Stimulated activated naive CD4-positive, alpha-beta T cell treated with Interleukin-2 at 50 U/mL for 16 hours (primary cell): Measurements from ENCODE around the gene VGLL3.
"Not testable (repeated sequence)": the region's sequence is repeated elsewhere in the genome, so short reads cannot be mapped to it uniquely, and the experiment has no call there.

Experiments used
- DNase-seq: peaks from one replicate; lab custom pipeline; 2025; lab: John Stamatoyannopoulos, UW

VGLL3 gene, protein sequence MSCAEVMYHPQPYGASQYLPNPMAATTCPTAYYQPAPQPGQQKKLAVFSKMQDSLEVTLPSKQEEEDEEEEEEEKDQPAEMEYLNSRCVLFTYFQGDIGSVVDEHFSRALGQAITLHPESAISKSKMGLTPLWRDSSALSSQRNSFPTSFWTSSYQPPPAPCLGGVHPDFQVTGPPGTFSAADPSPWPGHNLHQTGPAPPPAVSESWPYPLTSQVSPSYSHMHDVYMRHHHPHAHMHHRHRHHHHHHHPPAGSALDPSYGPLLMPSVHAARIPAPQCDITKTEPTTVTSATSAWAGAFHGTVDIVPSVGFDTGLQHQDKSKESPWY

DNA sequence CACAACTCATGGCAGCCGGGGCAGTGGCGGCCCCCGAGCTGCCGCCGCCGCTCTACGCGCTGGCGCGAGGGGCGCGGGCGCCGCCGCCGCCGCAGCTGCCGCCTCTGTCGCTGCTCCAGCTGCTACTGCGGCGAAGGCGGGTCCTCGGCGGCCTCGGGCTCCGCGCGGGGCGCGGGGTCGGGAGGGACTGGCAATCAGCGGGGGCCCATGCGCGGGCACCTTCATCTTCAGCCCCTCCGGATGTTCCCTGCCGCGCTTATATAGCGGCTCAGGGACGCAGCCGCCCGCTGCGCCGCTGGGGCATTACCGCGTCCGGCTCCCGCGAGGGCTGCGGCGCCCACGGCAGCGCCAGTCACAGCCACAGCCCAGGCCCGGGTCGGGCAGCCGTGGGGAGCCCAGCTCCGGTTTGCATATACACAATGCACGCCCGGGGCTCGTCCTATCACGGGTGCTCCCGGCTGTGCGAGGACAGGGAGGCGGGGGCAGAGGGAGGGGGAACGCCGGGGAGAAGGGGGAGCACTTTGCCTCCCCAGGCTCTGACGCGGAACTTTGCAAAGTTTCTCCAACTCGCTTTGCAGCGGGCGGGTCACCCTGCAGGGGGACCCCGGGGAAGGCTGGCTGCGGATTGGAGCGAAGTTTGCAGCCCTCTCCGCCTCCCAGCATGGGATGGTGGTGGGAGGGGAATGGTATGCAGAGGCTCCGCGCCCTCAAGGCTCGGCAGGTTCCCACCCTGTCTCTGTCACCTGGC lies at the start of gene VGLL3:
Gene VGLL3 (minus strand): TSS at position 416 of the 748 bp plus-strand sequence. CDS start 406 bp downstream, at position 10.
- DNase-seq: no peak

DNA sequence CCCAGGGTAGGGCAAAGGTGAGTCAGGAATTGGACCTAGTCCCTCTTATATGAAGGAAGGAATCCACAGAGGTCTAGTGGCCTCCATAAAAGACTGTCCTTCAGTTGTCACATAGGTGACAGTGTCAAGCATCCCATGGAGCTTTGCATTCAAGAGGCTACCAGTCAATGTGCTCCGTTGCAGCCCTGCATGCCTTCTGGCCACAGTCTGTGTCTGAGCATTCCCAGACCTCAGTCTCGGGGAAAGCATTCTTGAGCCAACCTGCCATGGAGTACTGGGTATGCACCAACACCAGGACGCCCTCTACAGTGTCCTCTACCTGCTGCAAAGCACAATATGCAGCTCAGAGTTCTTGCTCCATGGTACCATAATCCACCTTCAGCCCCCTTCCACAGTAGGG lies 46.7 kb upstream of the VGLL3 start:
- no peak for DNase-seq

DNA sequence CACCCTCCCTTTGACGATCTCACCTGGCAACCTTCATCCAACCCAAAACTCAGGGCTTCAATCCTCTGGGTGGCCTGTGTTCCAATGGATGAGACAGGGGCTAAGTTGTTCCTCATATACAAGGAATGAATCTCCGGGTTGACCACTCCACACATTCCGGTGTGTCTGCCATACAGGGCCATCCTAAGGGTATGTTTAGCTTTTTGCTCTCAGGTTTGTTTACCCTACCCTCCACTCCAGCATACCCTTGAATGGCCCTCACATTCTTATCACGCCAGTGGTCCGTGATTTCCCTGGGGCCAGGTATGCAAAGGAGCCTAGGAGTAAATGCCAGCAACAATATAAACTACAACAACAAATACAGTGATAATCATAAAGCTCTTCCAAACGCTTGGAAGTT lies 45.7 kb upstream of the VGLL3 start:
- no peak for DNase-seq

DNA sequence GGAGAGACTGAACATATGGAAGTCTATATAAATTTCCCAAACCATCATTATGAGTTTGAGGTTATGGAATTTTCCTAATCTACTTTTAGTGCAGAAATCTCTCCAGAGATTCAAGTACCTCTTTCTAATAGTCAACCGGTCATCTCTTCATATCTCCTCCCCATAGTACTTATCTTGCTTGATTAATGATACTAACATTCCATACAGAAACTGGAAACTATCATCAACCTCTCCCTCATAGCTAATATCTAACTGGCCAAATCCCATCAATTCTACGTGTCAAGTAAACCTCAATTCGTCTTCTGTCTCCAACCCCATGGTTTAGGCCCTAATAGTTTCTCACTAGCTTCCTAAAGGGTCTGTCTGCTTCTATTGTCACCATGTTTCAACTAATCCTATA lies 44.4 kb upstream of the VGLL3 start:
- DNase-seq: no peak

DNA sequence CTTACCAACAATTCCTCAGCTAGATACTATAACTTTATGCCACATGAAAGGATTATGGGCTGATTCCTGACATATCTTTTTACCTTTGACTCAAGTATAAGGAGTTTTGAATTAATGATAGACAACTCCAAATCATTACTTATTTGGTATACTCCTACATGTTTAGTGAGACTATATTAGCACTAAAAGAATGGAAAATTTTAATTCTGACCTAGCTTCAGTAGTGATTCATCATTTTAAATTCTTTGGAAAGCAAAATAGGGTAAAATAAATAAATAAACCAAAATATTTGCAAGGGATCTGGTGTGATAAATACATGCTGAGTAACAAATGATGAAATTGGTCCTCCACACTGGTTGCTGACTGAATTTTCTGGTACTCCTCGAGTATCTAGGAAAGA lies 42.3 kb upstream of the VGLL3 start:
- no peak for DNase-seq

DNA sequence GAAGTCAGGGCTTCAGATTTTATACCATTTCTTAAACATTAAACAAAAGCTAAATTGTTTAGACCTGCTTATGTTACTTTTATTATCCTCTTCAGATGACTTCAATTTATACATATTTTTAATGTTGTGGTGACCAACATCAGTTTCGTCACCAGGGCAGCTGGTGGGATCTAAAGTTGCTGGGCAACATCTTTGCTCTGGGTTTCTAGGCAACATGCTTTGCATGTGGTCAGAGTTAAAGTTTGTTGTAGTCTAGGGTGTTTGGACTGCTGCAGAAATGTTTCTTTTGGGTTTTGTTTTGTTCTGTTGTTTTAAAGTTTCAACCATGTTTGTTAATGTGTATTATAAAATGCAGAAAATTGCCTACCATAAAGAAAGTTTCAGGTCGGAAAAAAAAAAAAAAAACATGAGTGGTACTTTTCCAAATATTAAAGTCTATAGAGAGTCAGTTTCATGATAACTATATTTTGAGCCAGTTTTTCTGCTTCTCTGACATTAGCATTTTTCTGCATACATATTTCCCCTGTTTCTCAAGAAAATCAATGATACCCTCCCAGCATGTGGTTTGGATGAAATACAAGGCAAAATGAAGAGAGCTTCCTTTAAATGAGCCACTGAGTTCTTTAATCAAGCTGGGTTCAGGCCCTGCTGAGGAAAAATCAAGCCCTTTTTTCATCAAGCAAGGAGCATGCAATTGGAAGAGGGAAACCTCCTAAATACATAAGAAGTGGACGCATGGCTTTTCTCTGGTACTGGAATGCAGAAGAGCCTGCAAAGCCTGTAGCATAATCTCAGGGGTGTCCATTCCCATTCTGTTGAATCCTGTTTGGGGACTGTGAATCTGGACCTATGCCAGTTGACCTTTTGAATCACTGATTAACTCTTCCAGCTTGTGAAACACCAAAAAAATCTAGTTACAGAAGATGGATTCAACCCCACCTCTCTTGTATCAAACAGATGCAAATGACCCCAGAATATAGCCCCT lies 35.0 kb upstream of the VGLL3 start:
- no peak for DNase-seq

DNA sequence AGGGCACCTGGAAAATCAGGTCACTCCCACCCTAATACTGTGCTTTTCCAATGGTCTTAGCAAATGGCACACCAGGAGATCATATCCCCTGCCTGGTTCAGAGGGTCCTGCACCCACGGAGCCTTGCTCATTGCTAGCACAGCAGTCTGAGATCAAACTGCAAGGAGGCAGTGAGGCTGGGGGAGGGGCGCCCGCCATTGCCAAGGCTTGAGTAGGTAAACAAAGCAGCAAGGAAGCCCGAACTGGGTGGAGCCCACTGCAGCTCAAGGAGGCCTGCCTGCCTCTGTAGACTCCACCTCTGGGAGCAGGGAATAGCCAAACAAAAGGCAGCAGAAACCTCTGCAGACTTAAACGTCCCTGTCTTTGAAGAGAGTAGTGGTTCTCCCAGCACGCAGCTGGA lies 26.4 kb upstream of the VGLL3 start:
- DNase-seq: not testable (repeated sequence)

DNA sequence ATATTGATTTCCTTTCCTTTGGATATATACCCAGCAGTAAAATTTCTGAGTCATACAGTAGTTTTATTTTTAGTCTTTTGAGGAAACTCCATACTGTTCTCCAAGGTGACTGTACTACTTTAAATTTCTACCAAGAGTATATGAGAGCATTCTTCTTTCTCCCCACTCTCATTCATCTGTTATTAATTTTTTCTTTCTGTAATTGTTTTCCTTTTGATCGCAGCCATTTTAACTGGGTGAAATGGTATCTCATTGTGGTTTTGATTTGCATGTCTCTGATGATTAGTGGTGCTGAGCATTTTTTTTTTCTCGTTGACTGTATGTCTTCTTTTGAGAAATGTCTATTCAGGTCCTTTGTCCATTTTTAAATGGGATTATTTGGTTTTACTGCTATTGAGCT lies 18.3 kb upstream of the VGLL3 start:
- no peak for DNase-seq

DNA sequence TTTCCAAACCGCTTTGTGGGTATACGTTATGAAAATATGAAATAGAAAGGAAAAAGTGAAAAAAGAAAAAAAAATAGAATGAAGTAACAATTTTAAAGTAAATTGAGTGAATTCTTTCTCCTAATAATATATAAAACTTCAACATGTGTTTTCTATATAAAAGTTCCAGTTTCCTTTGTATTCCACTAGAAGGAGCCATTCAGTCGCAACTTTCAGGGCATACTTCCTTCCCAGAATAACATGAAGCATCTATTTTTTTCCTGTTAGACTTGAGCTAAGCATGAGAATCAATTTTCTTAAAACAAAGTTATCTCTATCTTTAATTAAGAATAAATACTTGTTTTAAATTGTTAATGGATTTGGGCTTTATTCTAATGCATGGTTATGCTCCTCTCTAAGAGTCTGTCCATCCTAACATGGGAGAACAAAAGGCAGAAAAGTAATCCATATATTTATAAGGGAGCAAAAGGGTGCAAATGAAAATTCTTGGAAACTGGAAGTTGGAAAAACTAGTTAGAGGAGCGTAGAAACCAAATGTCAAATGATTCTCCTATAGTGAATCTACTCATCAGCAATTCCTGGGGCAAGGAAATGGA lies 16.0 kb upstream of the VGLL3 start:
- no peak for DNase-seq

DNA sequence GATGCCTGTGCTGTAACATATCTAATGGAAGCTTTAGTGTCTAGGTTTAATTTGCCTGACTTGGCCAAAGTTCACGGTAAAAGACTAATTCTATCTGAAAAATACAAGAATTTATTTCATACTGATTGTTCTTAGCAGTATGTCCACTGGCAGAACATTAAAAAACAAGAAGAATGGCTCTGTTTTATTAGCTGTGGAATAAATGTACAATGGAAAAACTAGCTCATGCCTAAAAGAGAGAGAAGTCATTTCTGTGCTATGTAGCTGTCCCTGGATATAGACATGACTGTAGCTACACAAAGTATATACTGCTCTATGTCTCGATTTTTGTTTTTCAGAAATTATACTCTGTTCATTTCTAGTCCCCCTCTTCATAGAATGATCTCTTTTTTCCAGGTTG lies 13.9 kb upstream of the VGLL3 start:
- no peak for DNase-seq

DNA sequence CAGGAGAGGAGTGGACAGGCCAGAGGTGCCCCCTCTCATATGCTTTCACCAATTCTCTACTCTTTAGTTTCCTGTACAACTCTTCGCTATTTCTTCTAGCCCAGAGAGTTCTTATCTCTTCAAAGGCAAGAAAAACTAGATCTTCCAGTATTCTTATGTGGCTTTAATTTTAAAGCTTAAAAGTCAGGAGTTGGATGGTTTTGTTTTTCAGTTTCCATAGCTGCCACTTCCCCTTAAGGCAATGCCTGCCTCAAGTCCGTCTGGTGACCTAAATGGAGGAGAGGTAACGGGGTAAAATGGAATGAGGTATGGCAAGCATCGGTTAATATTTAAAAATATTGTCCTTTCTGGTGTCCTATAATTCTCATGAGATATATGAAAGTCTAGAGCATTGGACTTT lies 11.4 kb upstream of the VGLL3 start:
- no peak for DNase-seq

DNA sequence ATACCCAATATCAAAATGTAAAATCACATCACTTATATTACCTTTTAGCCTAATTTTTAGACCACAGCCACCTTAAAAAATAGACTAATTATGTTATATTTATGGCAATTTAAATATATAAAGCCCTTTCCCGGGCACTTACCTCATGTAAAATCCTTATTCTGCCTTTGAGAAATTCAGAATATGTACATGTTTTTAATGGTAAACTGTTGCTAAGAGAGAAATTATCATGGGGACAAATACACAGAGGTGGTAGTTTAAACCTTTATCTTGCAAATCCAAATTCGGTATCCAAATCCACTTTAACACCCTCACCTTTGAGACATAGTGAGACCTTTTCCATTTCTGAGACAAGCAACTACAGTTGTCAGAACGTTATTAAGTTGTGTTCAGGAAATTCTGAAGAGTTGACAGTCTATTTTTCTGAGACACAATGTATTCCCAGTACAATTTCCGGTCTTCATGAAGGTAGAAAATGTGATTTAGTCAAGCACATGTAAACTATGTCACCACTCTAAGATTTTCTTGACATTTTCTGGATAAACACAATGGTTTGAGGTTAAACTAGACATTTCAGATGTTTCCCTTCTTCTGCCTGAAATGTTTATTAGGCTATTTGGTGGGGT lies 10.6 kb upstream of the VGLL3 start:
- DNase-seq: no peak

DNA sequence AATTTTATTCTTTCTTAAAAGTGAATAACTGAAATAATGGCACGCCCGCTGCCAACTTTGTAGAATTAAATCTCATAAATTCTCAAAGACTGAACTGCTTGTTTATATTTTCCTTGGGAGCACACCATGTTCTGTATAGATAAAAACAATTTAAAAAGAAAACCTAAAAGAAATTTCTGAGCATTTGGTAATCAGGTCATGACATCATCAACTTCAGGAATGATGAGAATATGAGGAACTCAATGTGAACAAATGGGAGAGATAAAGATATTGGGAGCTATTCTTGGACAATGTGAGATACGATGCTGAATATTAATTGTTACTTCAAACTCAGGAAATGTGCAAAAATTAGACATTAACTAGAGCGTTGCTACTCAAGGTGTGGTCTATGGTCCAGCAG lies 10.0 kb upstream of the VGLL3 start:
- DNase-seq: no peak

DNA sequence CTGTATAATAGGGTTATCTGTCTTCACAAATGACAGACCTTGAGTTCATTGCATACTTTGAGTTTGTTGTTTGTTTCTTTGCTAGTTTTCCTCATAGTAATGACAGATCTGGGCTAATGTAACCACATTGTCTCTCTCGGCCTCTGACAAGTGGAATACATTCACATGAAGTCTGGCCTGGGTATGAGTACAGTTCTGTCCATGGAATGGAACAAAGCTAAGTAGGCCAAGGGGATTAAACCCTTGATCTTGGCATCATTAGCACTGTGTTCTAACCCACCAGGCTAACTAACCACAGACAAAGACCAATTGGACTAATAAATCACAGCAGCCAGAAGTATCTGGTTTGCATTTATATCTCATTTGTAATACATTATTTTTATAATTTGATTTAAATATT lies 7.6 kb upstream of the VGLL3 start:
- DNase-seq: no peak

DNA sequence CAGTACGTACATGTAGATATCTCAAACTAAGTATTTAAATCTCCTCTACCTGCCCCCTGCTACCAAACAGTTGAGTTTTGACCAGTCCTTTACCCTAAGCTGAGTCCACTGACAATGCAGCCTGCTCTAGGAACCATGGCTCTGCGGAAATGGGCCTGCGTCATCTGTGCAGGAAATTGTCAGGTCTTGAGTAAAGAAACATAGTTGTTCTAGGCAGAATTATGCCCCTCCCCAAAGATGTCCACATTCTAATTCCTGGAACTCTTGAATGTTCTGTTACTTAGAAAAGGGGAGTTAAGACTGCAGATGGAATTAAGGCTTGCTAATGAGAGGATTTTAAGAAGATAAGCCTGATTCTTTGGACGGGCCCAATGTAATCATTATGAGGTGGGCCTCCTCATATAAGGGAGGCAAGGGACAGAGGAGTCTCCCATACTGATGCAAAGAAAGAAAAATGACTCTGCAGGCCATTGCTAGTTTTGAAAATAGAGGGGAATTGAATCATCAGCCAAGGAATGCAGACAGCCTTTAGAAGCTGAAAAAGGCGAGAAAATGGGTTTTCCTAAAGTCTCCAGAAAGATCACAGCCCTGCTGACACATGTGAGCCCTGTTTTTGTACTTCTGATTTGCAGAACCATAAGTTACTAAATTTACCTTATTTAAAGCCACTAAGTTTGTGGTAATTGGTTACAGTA lies 5.5 kb upstream of the VGLL3 start:
- no peak for DNase-seq

DNA sequence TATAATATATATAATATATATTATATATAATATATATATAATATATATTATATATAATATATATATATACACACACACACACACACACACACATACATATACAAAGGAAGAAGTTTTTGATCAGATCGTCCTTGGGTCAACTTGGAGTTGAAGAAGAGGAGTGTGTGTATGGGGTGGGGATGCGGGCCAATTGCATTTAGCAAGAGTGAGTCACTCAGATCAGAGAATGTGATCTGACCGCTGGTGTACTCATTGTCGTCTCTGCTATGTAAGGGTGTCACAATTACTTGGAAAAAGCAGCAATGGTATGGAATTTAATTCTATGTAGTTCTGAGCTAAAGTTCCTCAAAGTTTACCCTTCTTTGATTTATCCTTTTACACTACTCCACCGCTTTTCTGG lies 4.6 kb upstream of the VGLL3 start:
- no peak for DNase-seq

DNA sequence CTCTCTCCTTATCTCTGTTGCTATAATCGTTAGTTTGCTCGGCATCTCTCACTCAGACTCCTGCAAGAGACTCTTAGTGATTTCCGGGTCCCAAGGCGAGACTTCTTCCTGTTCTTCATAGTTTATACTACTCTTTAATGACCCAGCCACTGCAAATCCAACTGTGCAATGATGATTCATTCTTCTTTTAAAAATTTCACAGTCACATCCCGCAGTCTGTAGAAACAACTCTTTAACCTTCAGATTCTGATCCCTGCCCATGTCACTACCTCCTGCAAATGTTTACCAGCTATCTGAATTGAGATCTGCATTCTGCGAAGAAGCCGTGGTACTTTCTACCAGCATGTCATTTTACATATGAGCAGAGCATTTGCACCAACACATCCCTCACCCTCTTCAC lies 2.8 kb upstream of the VGLL3 start:
- no peak for DNase-seq

DNA sequence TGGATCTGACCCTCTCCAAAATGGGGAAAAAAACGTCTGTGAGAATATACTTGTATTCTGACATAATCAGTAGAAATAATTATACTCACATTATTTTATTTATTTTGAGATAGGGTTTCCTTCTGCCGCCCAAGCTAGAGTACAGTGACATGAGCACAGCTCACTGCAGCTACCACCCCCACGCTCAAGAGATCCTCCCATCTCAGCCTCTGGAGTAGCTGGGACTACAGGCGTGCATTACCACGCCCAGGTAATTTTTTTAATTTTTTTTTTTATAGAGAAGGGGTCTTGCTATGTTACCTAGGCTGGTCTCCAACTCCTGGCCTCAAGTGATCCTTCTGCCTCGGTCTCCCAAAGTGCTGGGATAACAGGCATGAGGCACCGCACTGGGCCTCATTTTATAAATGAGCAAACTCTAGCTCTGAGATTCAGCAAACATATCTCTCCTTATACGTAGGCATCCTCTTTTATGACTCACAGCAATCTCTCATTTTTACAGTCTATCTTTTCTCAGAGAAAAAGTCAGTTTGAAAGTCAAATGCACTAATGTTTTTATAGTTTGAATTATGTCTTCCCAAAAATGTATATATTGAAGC lies 989 bp upstream of the VGLL3 start:
- no peak for DNase-seq

DNA sequence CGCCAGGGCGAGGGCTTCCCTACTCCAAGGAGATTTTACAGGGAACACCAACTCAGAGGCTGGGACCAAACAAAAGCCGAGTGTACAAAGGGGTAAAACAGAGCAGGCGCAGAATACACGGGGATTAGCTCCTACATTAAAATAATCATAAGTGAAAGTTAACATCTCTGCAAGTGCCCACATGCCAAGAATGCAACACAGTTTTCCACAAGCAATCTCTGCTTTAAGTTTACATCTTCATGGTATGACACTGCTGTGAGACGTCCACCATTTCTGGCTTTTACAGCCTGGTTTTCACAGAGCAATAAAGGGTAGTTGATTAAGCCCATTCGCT lies 500 bp upstream of the VGLL3 start:
- no peak for DNase-seq

DNA sequence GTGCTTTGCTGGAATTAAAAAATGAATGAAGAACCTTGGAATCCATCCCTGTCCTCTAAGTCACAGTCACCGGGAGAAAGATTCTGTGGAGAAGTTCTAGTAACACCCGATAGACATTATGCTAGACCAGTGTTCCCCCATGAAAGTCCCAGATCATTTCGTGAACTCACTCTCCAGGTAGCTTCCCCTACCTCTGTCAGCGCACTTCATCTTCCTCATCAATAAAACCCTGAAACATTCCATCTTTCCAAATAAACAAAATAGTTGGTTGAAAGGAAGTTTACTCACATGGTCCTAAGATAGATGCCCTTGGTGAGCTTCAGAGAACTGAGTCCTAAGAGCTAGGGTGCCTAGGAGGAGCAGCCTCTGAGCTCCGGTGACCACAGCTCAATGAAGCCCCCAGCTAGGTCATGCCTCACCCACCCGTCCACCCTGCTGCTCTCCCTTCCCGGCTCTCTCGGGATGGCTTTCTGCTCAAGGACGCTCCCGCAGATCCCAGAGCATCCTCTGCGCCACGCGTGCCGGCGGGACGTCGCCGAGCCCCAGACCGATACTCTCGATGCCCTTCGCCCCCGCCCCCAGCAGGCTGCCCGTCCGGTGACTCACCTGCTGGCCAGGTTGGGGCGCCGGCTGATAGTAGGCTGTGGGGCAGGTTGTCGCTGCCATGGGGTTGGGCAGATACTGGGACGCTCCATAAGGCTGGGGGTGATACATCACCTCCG lies 776 bp downstream of the VGLL3 start:
- no peak for DNase-seq
